ENCODE measurements around the gene PIK3AP1. TPM values are rescaled to one million over a fixed set of nuclear protein-coding genes. Genes with fewer than 3 reads are reported as not detected.

Gene PIK3AP1
- total RNA-seq, 1 experiment from 2014 or later: 7.1 TPM

GRCh38 chr10:96718304-96718990 is 1.9 kb downstream of the PIK3AP1 start:
- H3K4me1 ChIP-seq (ENCODE audit: control insufficient read depth in 1 of 2, insufficient read depth in 2 of 2, low read length in 2 of 2): peaks cover 2 to 19% of the 10 kb centered on the region in 2 experiments; a peak in 2 of 4 replicates
- H3K79me2 ChIP-seq (ENCODE audit: insufficient read depth, low read length): no peaks in the 10 kb centered on the region
- no peaks in the 10 kb centered on the region for H3K9me3 ChIP-seq (ENCODE audit: control insufficient read depth in 1 of 2, insufficient read depth in 1 of 2, low read depth in 1 of 2, low read length in 2 of 2)
- no peak overlapping the region for H3K27ac ChIP-seq (ENCODE audit: low read depth, low read length)
- H3K4me2 ChIP-seq (ENCODE audit: low read length): no peak overlapping the region
- no peak overlapping the region for H3K9ac ChIP-seq (ENCODE audit: low read length)
- H3K9me2 ChIP-seq (ENCODE audit: insufficient read depth): no peaks in the 10 kb centered on the region
- ATAC-seq (no peak), DNase-seq (ENCODE audit: low read depth, low spot score) (no peak)
- no peak overlapping the region for H2AFZ ChIP-seq (ENCODE audit: low read depth, low read length, poor library complexity, severe bottlenecking)
- CTCF ChIA-PET: no interaction called here
- TF ChIP-seq RAD21 (IDR thresholded peaks at IDR 0.05; ENCODE audit: low read depth) (no peak), CEBPB (IDR thresholded peaks at IDR 0.05; ENCODE audit: low read depth) (no peak), ELF1 (IDR thresholded peaks at IDR 0.05; ENCODE audit: borderline replicate concordance, low read depth) (no peak), SRF (IDR thresholded peaks at IDR 0.05; ENCODE audit: low read depth) (no peak), TCF7L2 (IDR thresholded peaks at IDR 0.05; ENCODE audit: borderline replicate concordance, extremely low read depth, insufficient read depth, insufficient read length) (no peak), CTCF (IDR thresholded peaks at IDR 0.05 in 2 of 3, conservative IDR thresholded peaks at IDR 0.05 in 1 of 3; ENCODE audit: borderline replicate concordance in 1 of 3, insufficient read depth in 1 of 3, low read depth in 2 of 3, low read length in 2 of 3) (no peak), POLR2AphosphoS5 (IDR thresholded peaks at IDR 0.05; ENCODE audit: low read depth, low read length) (no peak)
- no peaks in the 10 kb centered on the region for H4K20me1 ChIP-seq (ENCODE audit: insufficient read depth)
- intact Hi-C loops (cut with micrococcal nuclease): no loop called here
- no peak overlapping the region for H3K4me3 ChIP-seq (replicated peaks in 1 of 2; ENCODE audit: low read depth in 1 of 2, low read length in 2 of 2)
- BruUV-seq (replicated peaks): no TSS peak
- no peaks in the 10 kb centered on the region for H3K27me3 ChIP-seq (ENCODE audit: insufficient read depth, low read length)
- POLR2A ChIA-PET: no interaction called here
- H3K36me3 ChIP-seq (ENCODE audit: control insufficient read depth in 1 of 2, insufficient read depth in 2 of 2, low read length in 2 of 2): no peaks in the 10 kb centered on the region
- RAD21 ChIA-PET (ENCODE audit: low non-redundant PET in 1 of 2, low total read pairs in 2 of 2, uncharacterized antibody in 2 of 2, unreplicated experiment in 2 of 2): no interaction called here

Data from HCT116 (cell line).